H1 (cell line): Measurements from ENCODE around the gene CISH. TPM values are rescaled to one million over a fixed set of nuclear protein-coding genes. Genes with fewer than 3 reads are reported as not detected.

ENCODE experiments used
- CTCF ChIA-PET: fragments of 300-600 bp; sonication (Branson Sonifier 250); formaldehyde crosslinking; loops from one replicate; lab custom pipeline; 2021; ENCODE audit not compliant: partially characterized antibody; lab: Charles Lee
- POLR2A ChIA-PET: fragments of 300-600 bp; sonication (Branson Sonifier 250); formaldehyde crosslinking; loops from one replicate; lab custom pipeline; 2021; ENCODE audit warnings: inconsistent platforms; ENCODE audit not compliant: partially characterized antibody; lab: Charles Lee
- DNase-seq, 2 experiments: peaks; one replicate each; pipeline versions ENCODE4 v3.0.0 to v3.0.0-alpha.2; 2010 to 2022; ENCODE audit warnings: low spot score in 2 of 2, low read depth in 1 of 2, mixed read lengths in 1 of 2
- FAIRE-seq: peaks from 2 replicates; lab custom pipeline; 2011; peaks lifted over from hg19 to GRCh38; lab: Jason Lieb, UNC
- H2AFZ ChIP-seq: 2 replicates; pipeline ENCODE4 v1.8.1; 2012; ENCODE audit warnings: low read length, inconsistent platforms
- H2AK5ac ChIP-seq: 2 replicates; pipeline ENCODE4 v1.6.1; 2013; ENCODE audit warnings: low read depth, low read length
- H2BK120ac ChIP-seq: replicated peaks from 2 replicates; pipeline ENCODE3; 2013; ENCODE audit warnings: low read depth, low read length, inconsistent platforms
- H2BK12ac ChIP-seq: 2 replicates; pipeline ENCODE4 v1.6.1; 2013; ENCODE audit warnings: low read depth, low read length
- H2BK15ac ChIP-seq: 2 replicates; pipeline ENCODE4 v1.6.1; 2013; ENCODE audit warnings: low read length
- H2BK20ac ChIP-seq: 2 replicates; pipeline ENCODE4 v1.6.1; 2013; ENCODE audit warnings: low read length
- H2BK5ac ChIP-seq: 2 replicates; pipeline ENCODE4 v1.6.1; 2013; ENCODE audit warnings: low read depth, low read length
- H3K14ac ChIP-seq: 2 replicates; pipeline ENCODE4 v1.6.1; 2013; ENCODE audit warnings: inconsistent platforms; ENCODE audit not compliant: insufficient read length
- H3K18ac ChIP-seq: 2 replicates; pipeline ENCODE4 v1.6.1; 2013; ENCODE audit warnings: low read length; ENCODE audit errors: extremely low read depth
- H3K23ac ChIP-seq: 2 replicates; pipeline ENCODE4 v1.6.1; 2013; ENCODE audit warnings: inconsistent platforms; ENCODE audit not compliant: insufficient read length
- H3K23me2 ChIP-seq: 2 replicates; pipeline ENCODE4 v1.6.1; 2013; ENCODE audit warnings: low read depth, low read length
- H3K27ac ChIP-seq: 2 replicates; pipeline ENCODE4 v1.6.1; 2011; ENCODE audit warnings: low read depth, low read length, inconsistent platforms
- H3K27me3 ChIP-seq, 4 experiments: replicated peaks in 1 of 4; 1 replicate in 1 of 4; 2 replicates in 3 of 4; pipeline versions ENCODE4 v1.6.1 to v1.8.1; 2011 to 2013; ENCODE audit warnings: low read length in 3 of 4, mild to moderate bottlenecking in 3 of 4, inconsistent platforms in 2 of 4, mixed read lengths in 2 of 4, moderate library complexity in 1 of 4; ENCODE audit not compliant: control insufficient read depth in 3 of 4, insufficient read depth in 3 of 4; ENCODE audit errors: extremely low read depth in 1 of 4
- H3K36me3 ChIP-seq, 4 experiments: 2 replicates each; pipeline versions ENCODE4 v1.6.1 to v1.8.1; 2011 to 2013; ENCODE audit warnings: mild to moderate bottlenecking in 4 of 4, low read length in 3 of 4, moderate library complexity in 2 of 4, control low read depth in 1 of 4, inconsistent platforms in 1 of 4; ENCODE audit not compliant: insufficient read depth in 4 of 4, control insufficient read depth in 2 of 4
- H3K4ac ChIP-seq: replicated peaks from 2 replicates; pipeline ENCODE3; 2013; ENCODE audit warnings: low read length, low read depth, mixed read lengths, inconsistent platforms; ENCODE audit not compliant: insufficient read length
- H3K4me1 ChIP-seq, 4 experiments: replicated peaks in 1 of 4; 1 replicate in 1 of 4; 2 replicates in 3 of 4; pipeline versions ENCODE4 v1.6.1 to v1.8.1; 2011 to 2013; ENCODE audit warnings: low read length in 3 of 4, inconsistent platforms in 2 of 4, mixed read lengths in 1 of 4; ENCODE audit not compliant: insufficient read depth in 4 of 4, control insufficient read depth in 3 of 4
- H3K4me2 ChIP-seq, 2 experiments: 2 replicates each; pipeline versions ENCODE4 v1.6.1 to v1.8.1; 2011 to 2013; ENCODE audit warnings: low read depth in 2 of 2, low read length in 2 of 2, control low read depth in 1 of 2, inconsistent platforms in 1 of 2, mild to moderate bottlenecking in 1 of 2; ENCODE audit not compliant: insufficient read depth in 1 of 2
- H3K4me3 ChIP-seq, 4 experiments: fragments of 200-600, 300-600 bp in 1 of 4; sonication (generic), shearing (Covaris generic), sonication (Bioruptor Twin) in 1 of 4; 2 replicates each; pipeline versions ENCODE4 v1.5.1 to v1.8.1; 2011 to 2016; ENCODE audit warnings: low read length in 4 of 4, low read depth in 3 of 4, control low read depth in 2 of 4, inconsistent platforms in 2 of 4, mild to moderate bottlenecking in 2 of 4, mixed read lengths in 1 of 4, moderate library complexity in 1 of 4; ENCODE audit not compliant: insufficient read depth in 2 of 4; ENCODE audit errors: extremely low read depth in 1 of 4
- H3K56ac ChIP-seq: replicated peaks from 2 replicates; pipeline ENCODE3; 2013; ENCODE audit warnings: low read depth, mild to moderate bottlenecking, mixed read lengths, low read length, inconsistent platforms; ENCODE audit not compliant: insufficient read length
- H3K79me1 ChIP-seq: 2 replicates; pipeline ENCODE4 v1.6.1; 2013; ENCODE audit warnings: low read depth, low read length, control low read depth
- H3K79me2 ChIP-seq, 2 experiments: 2 replicates each; pipeline versions ENCODE4 v1.6.1 to v1.8.1; 2012 to 2013; ENCODE audit warnings: low read length in 2 of 2, mild to moderate bottlenecking in 2 of 2, inconsistent platforms in 1 of 2; ENCODE audit not compliant: insufficient read depth in 2 of 2, control insufficient read depth in 1 of 2
- H3K9ac ChIP-seq, 4 experiments: replicated peaks in 1 of 4; 1 replicate in 1 of 4; 2 replicates in 3 of 4; pipeline versions ENCODE4 v1.6.1 to v1.8.1; 2011 to 2013; ENCODE audit warnings: low read depth in 3 of 4, low read length in 3 of 4, control low read depth in 2 of 4, mild to moderate bottlenecking in 2 of 4, moderate library complexity in 2 of 4, inconsistent platforms in 1 of 4; ENCODE audit errors: extremely low read depth in 1 of 4
- H3K9me3 ChIP-seq, 2 experiments: 2 replicates each; pipeline versions ENCODE4 v1.6.1 to v1.8.1; 2012 to 2013; ENCODE audit warnings: mild to moderate bottlenecking in 2 of 2, moderate library complexity in 2 of 2, control low read depth in 1 of 2, inconsistent platforms in 1 of 2, low read depth in 1 of 2, low read length in 1 of 2, mixed read lengths in 1 of 2; ENCODE audit not compliant: insufficient read depth in 2 of 2
- H4K20me1 ChIP-seq, 2 experiments: replicated peaks in 1 of 2; 2 replicates each; pipeline versions ENCODE3 to v1.8.1; 2011 to 2013; ENCODE audit warnings: inconsistent platforms in 2 of 2, low read length in 2 of 2, mild to moderate bottlenecking in 1 of 2; ENCODE audit not compliant: insufficient read depth in 2 of 2, control insufficient read depth in 1 of 2
- H4K5ac ChIP-seq: 2 replicates; pipeline ENCODE4 v1.6.1; 2013; ENCODE audit warnings: low read length, low read depth, mixed read lengths, inconsistent platforms; ENCODE audit not compliant: insufficient read length
- H4K8ac ChIP-seq: 2 replicates; pipeline ENCODE4 v1.8.0; 2013; ENCODE audit warnings: mild to moderate bottlenecking, moderate library complexity, low read length, inconsistent platforms; ENCODE audit not compliant: insufficient read depth; ENCODE audit errors: extremely low read depth
- H4K91ac ChIP-seq: replicated peaks from 2 replicates; pipeline ENCODE3; 2013; ENCODE audit warnings: low read length, mixed read lengths, inconsistent platforms; ENCODE audit not compliant: insufficient read length
- HDAC2 ChIP-seq, 2 experiments: fragments of 300-600 bp in 1 of 2; sonication (generic) in 1 of 2; IDR thresholded peaks; 2 replicates each; pipeline ENCODE4 v1.6.1; 2011 to 2012; ENCODE audit warnings: low read depth in 2 of 2, low read length in 2 of 2, mild to moderate bottlenecking in 2 of 2, moderate library complexity in 2 of 2, borderline replicate concordance in 1 of 2, inconsistent platforms in 1 of 2
- POLR2AphosphoS5 ChIP-seq: IDR thresholded peaks from 2 replicates; pipeline ENCODE4 v1.6.1; 2011; ENCODE audit warnings: low read depth, low read length
- RNF2 ChIP-seq: fragments of 200-900, 300-1000 bp; sonication (generic); IDR thresholded peaks from 2 replicates; pipeline ENCODE4 v1.7.1; 2016; ENCODE audit warnings: borderline replicate concordance, low read depth, mild to moderate bottlenecking, antibody characterized with exemption, low read length; ENCODE audit not compliant: poor library complexity, severe bottlenecking; ENCODE audit errors: missing control alignments
- TBP ChIP-seq: IDR thresholded peaks from 2 replicates; pipeline ENCODE4 v1.6.1; 2011; ENCODE audit warnings: low read depth, low read length, improper control_type of control experiment
- WGBS, 2 experiments: shearing (Covaris generic) in 1 of 2; methylation state at CpG; one replicate each; pipeline versions ENCODE4 v1.1.6 to v1.1.7; 2013 to 2015; ENCODE audit warnings: low lambda C conversion rate in 2 of 2, mixed read lengths in 2 of 2, inconsistent platforms in 1 of 2, low coverage in 1 of 2, missing lambda C conversion rate in 1 of 2; ENCODE audit not compliant: insufficient replicate concordance in 2 of 2, insufficient coverage in 1 of 2, insufficient read length in 1 of 2; ENCODE audit errors: extremely low coverage in 1 of 2, missing lambda C conversion rate in 1 of 2; 5-methylcytosine and 5-hydroxymethylcytosine counted together
- polyA plus RNA-seq, 7 experiments: library from polyadenylated mRNA; depleted of rRNA in 3 of 7; stranded (reverse) in 5 of 7; unstranded in 2 of 7; fragments of >200 nt in 5 of 7; fragments of 200-250 nt in 2 of 7; gene quantifications; 1 replicate in 5 of 7; 2 replicates in 1 of 7; 4 replicates in 1 of 7; pipeline versions ENCODE4 v1.2.1 to v1.2.3, GENCODE V29; 2011 to 2013; ENCODE audit warnings: missing spikeins in 2 of 7, mixed read lengths in 2 of 7
- total RNA-seq: library from RNA; stranded (reverse); fragmentation: NEBNext Ultra II Directional; extraction: Animal tissue kit (Norgen Biotek cat#: 25700); gene quantifications from 2 replicates; pipeline ENCODE4 v1.2.1, GENCODE V29; 2021
- TF ChIP-seq, protein P1 (sequence below), 3 experiments: IDR thresholded peaks; 1 replicate in 2 of 3; 2 replicates in 1 of 3; pipeline versions ENCODE4 v1.5.1 to v1.6.1; 2011; ENCODE audit warnings: low read length in 3 of 3, mild to moderate bottlenecking in 3 of 3, inconsistent platforms in 2 of 3, low read depth in 1 of 3, moderate library complexity in 1 of 3; ENCODE audit not compliant: insufficient read depth in 1 of 3; ENCODE audit errors: control extremely low read depth in 1 of 3

CISH gene
- total and polyA plus RNA-seq, 2 of the 8 experiments (the other 6 are each of a cell fraction or from before 2014, with no cell fraction given) = 1.9 to 2.2 TPM

- H3K56ac ChIP-seq = no peak overlapping the region
- ChIA-PET POLR2A (interaction anchor here (1.7 kb wide), 1 partner anchor 40 kb away, joined by 4 read pairs; no protein-coding TSS in a partner anchor), CTCF (interaction anchor here (63.8 kb wide), 1 partner anchor 37 kb away, joined by 1262 read pairs; the partner anchor contains the start of genes CISH and MAPKAPK3)
- no peak overlapping the region for H2BK15ac ChIP-seq
- DNase-seq = no peak
- H3K27me3 ChIP-seq = no peaks in the 10 kb centered on the region; a peak in 1 of 7 replicates
- no peak overlapping the region for H4K5ac ChIP-seq
- H4K91ac ChIP-seq = no peak overlapping the region
- no peak overlapping the region for H2BK20ac ChIP-seq
- H3K4me3 ChIP-seq = no peak overlapping the region
- no peak overlapping the region for H3K27ac ChIP-seq
- H3K23ac ChIP-seq = no peak overlapping the region
- H2BK120ac ChIP-seq = no peak overlapping the region
- H3K36me3 ChIP-seq = no peaks in the 10 kb centered on the region
- H2BK5ac ChIP-seq = no peak overlapping the region
- no peak overlapping the region for H3K4ac ChIP-seq
- no peaks in the 10 kb centered on the region for H3K23me2 ChIP-seq
- TF ChIP-seq, protein P1, sequence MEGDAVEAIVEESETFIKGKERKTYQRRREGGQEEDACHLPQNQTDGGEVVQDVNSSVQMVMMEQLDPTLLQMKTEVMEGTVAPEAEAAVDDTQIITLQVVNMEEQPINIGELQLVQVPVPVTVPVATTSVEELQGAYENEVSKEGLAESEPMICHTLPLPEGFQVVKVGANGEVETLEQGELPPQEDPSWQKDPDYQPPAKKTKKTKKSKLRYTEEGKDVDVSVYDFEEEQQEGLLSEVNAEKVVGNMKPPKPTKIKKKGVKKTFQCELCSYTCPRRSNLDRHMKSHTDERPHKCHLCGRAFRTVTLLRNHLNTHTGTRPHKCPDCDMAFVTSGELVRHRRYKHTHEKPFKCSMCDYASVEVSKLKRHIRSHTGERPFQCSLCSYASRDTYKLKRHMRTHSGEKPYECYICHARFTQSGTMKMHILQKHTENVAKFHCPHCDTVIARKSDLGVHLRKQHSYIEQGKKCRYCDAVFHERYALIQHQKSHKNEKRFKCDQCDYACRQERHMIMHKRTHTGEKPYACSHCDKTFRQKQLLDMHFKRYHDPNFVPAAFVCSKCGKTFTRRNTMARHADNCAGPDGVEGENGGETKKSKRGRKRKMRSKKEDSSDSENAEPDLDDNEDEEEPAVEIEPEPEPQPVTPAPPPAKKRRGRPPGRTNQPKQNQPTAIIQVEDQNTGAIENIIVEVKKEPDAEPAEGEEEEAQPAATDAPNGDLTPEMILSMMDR (IDR thresholded peaks at IDR 0.05; ENCODE audit: control extremely low read depth in 1 of 3, insufficient read depth in 1 of 3, low read depth in 1 of 3, low read length in 3 of 3) = no peak
- TF ChIP-seq RNF2 = no peak
- TF ChIP-seq HDAC2 (IDR thresholded peaks at IDR 0.05; ENCODE audit: borderline replicate concordance in 1 of 2, low read depth in 2 of 2, low read length in 2 of 2) = no peak
- no peak for TF ChIP-seq TBP
- TF ChIP-seq POLR2AphosphoS5 = no peak
- no peaks in the 10 kb centered on the region for H3K4me1 ChIP-seq
- no peak overlapping the region for H2BK12ac ChIP-seq
- H3K79me2 ChIP-seq = no peaks in the 10 kb centered on the region
- H2AFZ ChIP-seq = no peak overlapping the region
- H3K14ac ChIP-seq = no peak overlapping the region
- no peak overlapping the region for H3K18ac ChIP-seq
- no peak overlapping the region for H2AK5ac ChIP-seq
- no peak for FAIRE-seq
- WGBS, 2 experiments = 88% methylated on average over 3 of the region's 3 CpGs; no CpG with 5 or more reads in 1 of the 2 experiments
- no peak overlapping the region for H3K9ac ChIP-seq
- H3K4me2 ChIP-seq = no peak overlapping the region
- H3K79me1 ChIP-seq = no peaks in the 10 kb centered on the region; the same call in 1 of the 2 replicates
- H4K20me1 ChIP-seq = peaks cover 0 to 2% of the 10 kb centered on the region in 2 experiments
- no peak overlapping the region for H4K8ac ChIP-seq
- H3K9me3 ChIP-seq = no peaks in the 10 kb centered on the region
These were observed 47.3 kb upstream of the CISH start for GRCh38 chr3:50658831-50659230.
